K562 (cell line): Measurements from ENCODE around the gene LONRF2. TPM values are rescaled to one million over a fixed set of nuclear protein-coding genes. Genes with fewer than 3 reads are reported as not detected.

Source experiments
- ARNT ChIP-seq, 2 experiments: fragments of 450-650 bp; IDR thresholded peaks; 2 replicates each; pipeline ENCODE4 v1.6.1; 2016; ENCODE audit warnings: mild to moderate bottlenecking in 1 of 2
- ATF1 ChIP-seq, 2 experiments: fragments of 450-650 bp in 1 of 2; IDR thresholded peaks; 2 replicates each; pipeline ENCODE4 v1.6.1; 2016; ENCODE audit warnings: missing compliant biosample characterization in 1 of 2, missing genetic modification characterization in 1 of 2
- EP400 ChIP-seq: fragments of 450-650 bp; IDR thresholded peaks from 2 replicates; pipeline ENCODE4 v1.6.1; 2017; ENCODE audit warnings: antibody characterized with exemption, mild to moderate bottlenecking, moderate library complexity
- GABPA ChIP-seq: fragments of 200-800 bp; sonication (Bioruptor generic); conservative IDR thresholded peaks from 2 replicates; pipeline ENCODE4 v1.6.1; 2016; ENCODE audit warnings: low read depth, missing genetic modification characterization, missing compliant biosample characterization
- GABPB1 ChIP-seq: sonication (generic); formaldehyde crosslinking; IDR thresholded peaks from 2 replicates; pipeline ENCODE4 v1.8.0; 2022; ENCODE audit warnings: mild to moderate bottlenecking, missing genetic modification reagents
- MEF2A ChIP-seq: IDR thresholded peaks from 2 replicates; pipeline ENCODE4 v1.6.1; 2011; ENCODE audit warnings: low read depth, mild to moderate bottlenecking, low read length, moderate library complexity; ENCODE audit not compliant: control insufficient read depth
- NFXL1 ChIP-seq: fragments of 450-650 bp; formaldehyde crosslinking; IDR thresholded peaks from 2 replicates; pipeline ENCODE4 v1.4.0; 2021; ENCODE audit warnings: mild to moderate bottlenecking
- PML ChIP-seq: IDR thresholded peaks from 2 replicates; pipeline ENCODE4 v1.6.1; 2012; ENCODE audit warnings: low read length, inconsistent platforms
- RAD21 ChIP-seq, 2 experiments: fragments of 250-450 bp in 1 of 2; fragments of 450-650 bp in 1 of 2; sonication (Bioruptor Pico) in 1 of 2; formaldehyde crosslinking in 1 of 2; IDR thresholded peaks in 1 of 2; conservative IDR thresholded peaks in 1 of 2; 2 replicates each; pipeline versions ENCODE4 v1.4.0 to v1.8.0; 2020 to 2022; ENCODE audit warnings: mild to moderate bottlenecking in 2 of 2, moderate library complexity in 1 of 2
- TCFL5 ChIP-seq: fragments of 250-450 bp; sonication (Bioruptor Pico); conservative IDR thresholded peaks from 2 replicates; pipeline ENCODE4 v1.6.1; 2021; ENCODE audit warnings: mild to moderate bottlenecking, moderate library complexity, matching md5 sums
- ZC3H11A ChIP-seq: IDR thresholded peaks from 2 replicates; pipeline ENCODE4 v1.6.1; 2012; ENCODE audit warnings: low read depth, low read length, improper control_type of control experiment
- ZNF444 ChIP-seq: fragments of 250-450 bp; sonication (Bioruptor Pico); IDR thresholded peaks from 2 replicates; pipeline ENCODE4 v1.4.0; 2020; ENCODE audit warnings: mild to moderate bottlenecking, moderate library complexity
- polyA plus RNA-seq, 8 experiments: library from polyadenylated mRNA; depleted of rRNA in 4 of 8; stranded (reverse) in 5 of 8; unstranded in 3 of 8; fragments of >200 nt; fragmentation: Nextera tagmentation in 2 of 8; fragmentation: Illumina TruSeq in 1 of 8; extraction: Ambion mirVana in 2 of 8; extraction: Trizol in 1 of 8; gene quantifications; 2 replicates each; pipeline versions ENCODE4 v1.2.1 to v1.2.3, GENCODE V29; 2011 to 2014; ENCODE audit warnings: inconsistent platforms in 1 of 8, missing spikeins in 1 of 8
- total RNA-seq, 7 experiments: library from RNA; depleted of rRNA in 6 of 7; stranded (reverse); fragments of >200 nt in 6 of 7; fragmentation: Illumina TruSeq in 2 of 7; extraction: Trizol in 2 of 7; gene quantifications; 2 replicates each; pipeline versions ENCODE4 v1.2.1 to v1.2.3, GENCODE V29; 2011 to 2021; ENCODE audit warnings: low replicate concordance in 1 of 7
- TF ChIP-seq, protein P1 (sequence below): fragments of 450-650 bp; IDR thresholded peaks from 2 replicates; pipeline ENCODE4 v1.7.0; 2016; ENCODE audit warnings: borderline replicate concordance
- TF ChIP-seq, protein P2 (sequence below): fragments of 450-650 bp; IDR thresholded peaks from 2 replicates; pipeline ENCODE4 v1.6.1; 2016; ENCODE audit warnings: mild to moderate bottlenecking
- TF ChIP-seq, protein P3 (sequence below): sonication (generic); formaldehyde crosslinking; IDR thresholded peaks from 2 replicates; pipeline ENCODE4 v1.8.1; 2023; ENCODE audit warnings: mild to moderate bottlenecking, missing genetic modification reagents, moderate library complexity
- TF ChIP-seq, protein P4 (sequence below): fragments of 200-400 bp; formaldehyde crosslinking; IDR thresholded peaks from 2 replicates; pipeline ENCODE4 v1.6.1; 2017; ENCODE audit warnings: mild to moderate bottlenecking, low read depth, low read length, moderate library complexity
- TF ChIP-seq, protein P5 (sequence below): fragments of 200-800 bp; sonication (Bioruptor generic); IDR thresholded peaks from 2 replicates; pipeline ENCODE4 v1.6.1; 2017; ENCODE audit warnings: missing genetic modification characterization, missing compliant biosample characterization

LONRF2 gene
- total and polyA plus RNA-seq, 9 of the 15 experiments (the other 6 are each of a cell fraction or from before 2014, with no cell fraction given): 0.35 to 5.0 (median 2.7) TPM

DNA sequence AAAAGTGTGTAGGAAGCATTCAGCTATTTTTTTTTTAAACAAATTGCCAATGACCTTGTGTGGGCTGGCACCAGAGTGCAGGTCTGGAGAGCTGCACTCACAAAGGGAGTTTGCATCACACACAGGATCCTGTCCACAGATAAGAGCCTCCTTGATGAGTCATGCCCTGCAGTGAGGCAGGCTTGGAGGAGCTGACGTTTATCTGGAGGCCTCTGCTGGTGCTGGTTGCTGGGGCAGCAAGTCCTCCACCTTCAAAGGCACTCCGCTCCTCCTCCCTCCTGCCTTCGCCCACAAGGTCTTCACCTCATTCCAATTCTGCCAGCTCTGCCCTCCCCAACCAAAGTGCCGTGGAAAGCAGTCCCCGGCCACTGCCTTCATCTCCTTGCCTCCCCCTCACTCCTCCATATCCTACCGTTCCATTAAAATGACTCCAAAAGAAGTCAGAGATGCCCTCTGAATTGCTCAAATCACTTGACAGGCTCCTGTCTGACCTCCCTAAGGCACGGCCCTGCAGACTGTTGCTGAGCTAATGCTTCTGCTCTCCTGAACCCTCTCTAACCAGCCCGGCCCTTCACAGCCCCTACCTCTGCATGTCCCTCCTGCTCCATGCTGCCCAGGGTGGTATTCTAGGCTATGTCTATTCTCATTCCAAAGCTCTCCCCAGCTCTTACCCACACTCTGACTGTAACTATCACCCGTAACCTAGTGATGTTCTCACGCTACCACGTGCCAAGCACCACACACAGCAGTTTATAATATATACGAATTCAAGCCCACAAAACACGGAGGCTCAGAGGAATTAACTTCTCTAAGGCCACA, 30.9 kb downstream of the LONRF2 start (continued):
- 0 out of 4 replicates have a peak, but pooled peaks of 1 of the 2 experiments have one; percentile 16 for TF ChIP-seq ARNT (IDR thresholded peaks at IDR 0.05)
- TF ChIP-seq GABPB1 (CRISPR knock-in tag): no peak
- TF ChIP-seq EP400: peak; percentile 67
- TF ChIP-seq, protein P1, sequence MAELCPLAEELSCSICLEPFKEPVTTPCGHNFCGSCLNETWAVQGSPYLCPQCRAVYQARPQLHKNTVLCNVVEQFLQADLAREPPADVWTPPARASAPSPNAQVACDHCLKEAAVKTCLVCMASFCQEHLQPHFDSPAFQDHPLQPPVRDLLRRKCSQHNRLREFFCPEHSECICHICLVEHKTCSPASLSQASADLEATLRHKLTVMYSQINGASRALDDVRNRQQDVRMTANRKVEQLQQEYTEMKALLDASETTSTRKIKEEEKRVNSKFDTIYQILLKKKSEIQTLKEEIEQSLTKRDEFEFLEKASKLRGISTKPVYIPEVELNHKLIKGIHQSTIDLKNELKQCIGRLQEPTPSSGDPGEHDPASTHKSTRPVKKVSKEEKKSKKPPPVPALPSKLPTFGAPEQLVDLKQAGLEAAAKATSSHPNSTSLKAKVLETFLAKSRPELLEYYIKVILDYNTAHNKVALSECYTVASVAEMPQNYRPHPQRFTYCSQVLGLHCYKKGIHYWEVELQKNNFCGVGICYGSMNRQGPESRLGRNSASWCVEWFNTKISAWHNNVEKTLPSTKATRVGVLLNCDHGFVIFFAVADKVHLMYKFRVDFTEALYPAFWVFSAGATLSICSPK: no peak; the same call in 1 of the 2 replicates
- TF ChIP-seq MEF2A: 0 out of 2 replicates have a peak, but pooled peaks have one; percentile 34
- TF ChIP-seq ATF1 (CRISPR knock-in tag; IDR thresholded peaks at IDR 0.05): no peak
- TF ChIP-seq ATF1 (tag; IDR thresholded peaks at IDR 0.05): peak; percentile 93
- TF ChIP-seq TCFL5 (CRISPR knock-in tag): no peak
- TF ChIP-seq, protein P2, sequence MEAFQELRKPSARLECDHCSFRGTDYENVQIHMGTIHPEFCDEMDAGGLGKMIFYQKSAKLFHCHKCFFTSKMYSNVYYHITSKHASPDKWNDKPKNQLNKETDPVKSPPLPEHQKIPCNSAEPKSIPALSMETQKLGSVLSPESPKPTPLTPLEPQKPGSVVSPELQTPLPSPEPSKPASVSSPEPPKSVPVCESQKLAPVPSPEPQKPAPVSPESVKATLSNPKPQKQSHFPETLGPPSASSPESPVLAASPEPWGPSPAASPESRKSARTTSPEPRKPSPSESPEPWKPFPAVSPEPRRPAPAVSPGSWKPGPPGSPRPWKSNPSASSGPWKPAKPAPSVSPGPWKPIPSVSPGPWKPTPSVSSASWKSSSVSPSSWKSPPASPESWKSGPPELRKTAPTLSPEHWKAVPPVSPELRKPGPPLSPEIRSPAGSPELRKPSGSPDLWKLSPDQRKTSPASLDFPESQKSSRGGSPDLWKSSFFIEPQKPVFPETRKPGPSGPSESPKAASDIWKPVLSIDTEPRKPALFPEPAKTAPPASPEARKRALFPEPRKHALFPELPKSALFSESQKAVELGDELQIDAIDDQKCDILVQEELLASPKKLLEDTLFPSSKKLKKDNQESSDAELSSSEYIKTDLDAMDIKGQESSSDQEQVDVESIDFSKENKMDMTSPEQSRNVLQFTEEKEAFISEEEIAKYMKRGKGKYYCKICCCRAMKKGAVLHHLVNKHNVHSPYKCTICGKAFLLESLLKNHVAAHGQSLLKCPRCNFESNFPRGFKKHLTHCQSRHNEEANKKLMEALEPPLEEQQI: 0 out of 2 replicates have a peak, but pooled peaks have one; percentile 42
- TF ChIP-seq PML: 0 out of 2 replicates have a peak, but pooled peaks have one; percentile 31
- TF ChIP-seq NFXL1 (CRISPR knock-in tag): no peak
- TF ChIP-seq, protein P3, sequence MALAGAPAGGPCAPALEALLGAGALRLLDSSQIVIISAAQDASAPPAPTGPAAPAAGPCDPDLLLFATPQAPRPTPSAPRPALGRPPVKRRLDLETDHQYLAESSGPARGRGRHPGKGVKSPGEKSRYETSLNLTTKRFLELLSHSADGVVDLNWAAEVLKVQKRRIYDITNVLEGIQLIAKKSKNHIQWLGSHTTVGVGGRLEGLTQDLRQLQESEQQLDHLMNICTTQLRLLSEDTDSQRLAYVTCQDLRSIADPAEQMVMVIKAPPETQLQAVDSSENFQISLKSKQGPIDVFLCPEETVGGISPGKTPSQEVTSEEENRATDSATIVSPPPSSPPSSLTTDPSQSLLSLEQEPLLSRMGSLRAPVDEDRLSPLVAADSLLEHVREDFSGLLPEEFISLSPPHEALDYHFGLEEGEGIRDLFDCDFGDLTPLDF (CRISPR knock-in tag): no peak
- TF ChIP-seq ZNF444: no peak
- TF ChIP-seq, protein P4, sequence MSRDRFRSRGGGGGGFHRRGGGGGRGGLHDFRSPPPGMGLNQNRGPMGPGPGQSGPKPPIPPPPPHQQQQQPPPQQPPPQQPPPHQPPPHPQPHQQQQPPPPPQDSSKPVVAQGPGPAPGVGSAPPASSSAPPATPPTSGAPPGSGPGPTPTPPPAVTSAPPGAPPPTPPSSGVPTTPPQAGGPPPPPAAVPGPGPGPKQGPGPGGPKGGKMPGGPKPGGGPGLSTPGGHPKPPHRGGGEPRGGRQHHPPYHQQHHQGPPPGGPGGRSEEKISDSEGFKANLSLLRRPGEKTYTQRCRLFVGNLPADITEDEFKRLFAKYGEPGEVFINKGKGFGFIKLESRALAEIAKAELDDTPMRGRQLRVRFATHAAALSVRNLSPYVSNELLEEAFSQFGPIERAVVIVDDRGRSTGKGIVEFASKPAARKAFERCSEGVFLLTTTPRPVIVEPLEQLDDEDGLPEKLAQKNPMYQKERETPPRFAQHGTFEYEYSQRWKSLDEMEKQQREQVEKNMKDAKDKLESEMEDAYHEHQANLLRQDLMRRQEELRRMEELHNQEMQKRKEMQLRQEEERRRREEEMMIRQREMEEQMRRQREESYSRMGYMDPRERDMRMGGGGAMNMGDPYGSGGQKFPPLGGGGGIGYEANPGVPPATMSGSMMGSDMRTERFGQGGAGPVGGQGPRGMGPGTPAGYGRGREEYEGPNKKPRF: no peak
- TF ChIP-seq ZC3H11A: no peak
- TF ChIP-seq GABPA (tag): no peak; the same call in 1 of the 2 replicates
- peak; percentile 5 to 45; a peak in 2 of 4 replicates for TF ChIP-seq RAD21 (CRISPR knock-in tag; conservative IDR thresholded peaks at IDR 0.05 in 1 of 2, IDR thresholded peaks at IDR 0.05 in 1 of 2)
- TF ChIP-seq, protein P5, sequence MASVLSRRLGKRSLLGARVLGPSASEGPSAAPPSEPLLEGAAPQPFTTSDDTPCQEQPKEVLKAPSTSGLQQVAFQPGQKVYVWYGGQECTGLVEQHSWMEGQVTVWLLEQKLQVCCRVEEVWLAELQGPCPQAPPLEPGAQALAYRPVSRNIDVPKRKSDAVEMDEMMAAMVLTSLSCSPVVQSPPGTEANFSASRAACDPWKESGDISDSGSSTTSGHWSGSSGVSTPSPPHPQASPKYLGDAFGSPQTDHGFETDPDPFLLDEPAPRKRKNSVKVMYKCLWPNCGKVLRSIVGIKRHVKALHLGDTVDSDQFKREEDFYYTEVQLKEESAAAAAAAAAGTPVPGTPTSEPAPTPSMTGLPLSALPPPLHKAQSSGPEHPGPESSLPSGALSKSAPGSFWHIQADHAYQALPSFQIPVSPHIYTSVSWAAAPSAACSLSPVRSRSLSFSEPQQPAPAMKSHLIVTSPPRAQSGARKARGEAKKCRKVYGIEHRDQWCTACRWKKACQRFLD (CRISPR knock-in tag): peak; percentile 37; the same call in 1 of the 2 replicates
